ENCODE results near the gene TRAPPC8.

Gene TRAPPC8

DNA sequence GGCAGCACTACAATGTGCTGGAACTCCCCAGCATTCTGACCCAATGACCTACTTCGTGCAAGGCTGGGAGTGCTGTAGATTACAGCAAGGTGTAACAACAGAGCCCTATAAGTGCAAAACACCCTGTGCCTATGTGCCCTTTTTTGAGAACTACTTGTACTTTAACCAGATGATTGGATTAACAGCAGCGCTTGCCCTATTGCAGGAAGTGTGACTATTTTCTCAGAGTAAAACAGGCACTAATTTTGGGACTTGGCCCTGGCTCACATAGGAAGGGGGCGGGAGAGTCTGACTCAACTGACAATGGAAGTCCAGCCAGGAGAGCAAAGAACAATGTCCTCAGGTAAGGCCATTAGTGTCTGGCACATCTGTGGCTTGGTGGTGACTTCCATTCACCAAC is 40.1 kb upstream of the TRAPPC8 start:
- TF ChIP-seq CTCF (IDR thresholded peaks at IDR 0.05; ENCODE audit: borderline replicate concordance, extremely low read depth, low read length, poor library complexity, severe bottlenecking) (no peak), EZH2 (IDR thresholded peaks at IDR 0.05; ENCODE audit: borderline replicate concordance, low read depth, low read length, severe bottlenecking) (no peak)
- Histone ChIP-seq H2AFZ (ENCODE audit: low read depth, low read length) (no peak overlapping the region), H3K36me3 (ENCODE audit: insufficient read depth, low read length) (no peaks in the 10 kb centered on the region), H3K4me3 (ENCODE audit: low read depth in 1 of 2, low read length in 2 of 2) (no peak overlapping the region), H3K4me1 (ENCODE audit: insufficient read depth, low read length) (peaks cover 20% of the 10 kb centered on the region), H3K27ac (ENCODE audit: low read length) (no peak overlapping the region), H3K79me2 (ENCODE audit: insufficient read depth, low read length) (no peaks in the 10 kb centered on the region), H3K27me3 (ENCODE audit: insufficient read depth, low read length, poor library complexity) (no peaks in the 10 kb centered on the region), H3K9ac (ENCODE audit: low read depth, low read length) (no peak overlapping the region), H3K4me2 (ENCODE audit: insufficient read depth, low read length) (no peak overlapping the region), H4K20me1 (ENCODE audit: insufficient read depth, low read length) (no peaks in the 10 kb centered on the region), H3K9me3 (ENCODE audit: insufficient read depth, low read length, severe bottlenecking) (peaks cover 8% of the 10 kb centered on the region)
- ATAC-seq (ENCODE audit: insufficient read depth, low read depth) (no peak), DNase-seq (no peak)

DNA sequence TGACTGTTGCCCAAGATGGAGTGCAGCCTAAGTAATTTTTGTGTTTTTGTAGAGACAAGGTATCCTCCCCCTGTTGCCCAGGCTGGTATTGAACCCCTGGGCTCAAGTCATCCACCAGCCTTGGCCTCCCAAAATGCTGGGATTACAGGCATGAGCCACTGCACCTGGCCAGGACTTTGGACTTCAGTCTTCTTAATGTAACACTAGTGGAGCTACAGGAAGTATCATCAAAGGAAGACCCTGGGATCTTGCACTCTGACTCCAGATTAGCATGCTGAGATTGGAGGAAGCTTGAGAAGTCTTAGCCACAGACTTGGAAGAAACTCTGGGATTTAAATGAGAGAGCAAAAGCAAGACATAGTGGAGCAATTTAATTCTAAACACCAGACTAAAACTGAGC is 37.9 kb upstream of the TRAPPC8 start:
- TF ChIP-seq CTCF (IDR thresholded peaks at IDR 0.05; ENCODE audit: borderline replicate concordance, extremely low read depth, low read length, poor library complexity, severe bottlenecking) (no peak), EZH2 (IDR thresholded peaks at IDR 0.05; ENCODE audit: borderline replicate concordance, low read depth, low read length, severe bottlenecking) (no peak)
- Histone ChIP-seq H3K4me2 (ENCODE audit: insufficient read depth, low read length) (no peak overlapping the region), H2AFZ (ENCODE audit: low read depth, low read length) (no peak overlapping the region), H3K36me3 (ENCODE audit: insufficient read depth, low read length) (no peaks in the 10 kb centered on the region), H3K27ac (ENCODE audit: low read length) (no peak overlapping the region), H3K4me3 (ENCODE audit: low read depth in 1 of 2, low read length in 2 of 2) (no peak overlapping the region), H3K27me3 (ENCODE audit: insufficient read depth, low read length, poor library complexity) (no peaks in the 10 kb centered on the region), H3K4me1 (ENCODE audit: insufficient read depth, low read length) (peaks cover 20% of the 10 kb centered on the region), H3K79me2 (ENCODE audit: insufficient read depth, low read length) (no peaks in the 10 kb centered on the region), H3K9me3 (ENCODE audit: insufficient read depth, low read length, severe bottlenecking) (peaks cover 10% of the 10 kb centered on the region), H4K20me1 (ENCODE audit: insufficient read depth, low read length) (no peaks in the 10 kb centered on the region), H3K9ac (ENCODE audit: low read depth, low read length) (no peak overlapping the region)
- no peak for DNase-seq
- ATAC-seq (ENCODE audit: insufficient read depth, low read depth): no peak

- no peak overlapping the region for H3K27ac ChIP-seq (ENCODE audit: low read length)
- no peak overlapping the region for H3K4me2 ChIP-seq (ENCODE audit: insufficient read depth, low read length)
- no peak overlapping the region for H2AFZ ChIP-seq (ENCODE audit: low read depth, low read length)
- no peak overlapping the region for H3K4me3 ChIP-seq (ENCODE audit: low read depth in 1 of 2, low read length in 2 of 2)
- H3K9ac ChIP-seq (ENCODE audit: low read depth, low read length): no peak overlapping the region
- no peaks in the 10 kb centered on the region for H4K20me1 ChIP-seq (ENCODE audit: insufficient read depth, low read length)
- no peaks in the 10 kb centered on the region for H3K79me2 ChIP-seq (ENCODE audit: insufficient read depth, low read length)
- H3K36me3 ChIP-seq (ENCODE audit: insufficient read depth, low read length): no peaks in the 10 kb centered on the region
- no peak for ATAC-seq (ENCODE audit: insufficient read depth, low read depth)
- DNase-seq: no peak
- no peaks in the 10 kb centered on the region for H3K27me3 ChIP-seq (ENCODE audit: insufficient read depth, low read length, poor library complexity)
- H3K9me3 ChIP-seq (ENCODE audit: insufficient read depth, low read length, severe bottlenecking): peaks cover 16% of the 10 kb centered on the region
- peaks cover 17% of the 10 kb centered on the region for H3K4me1 ChIP-seq (ENCODE audit: insufficient read depth, low read length)
- no peak for TF ChIP-seq CTCF (IDR thresholded peaks at IDR 0.05; ENCODE audit: borderline replicate concordance, extremely low read depth, low read length, poor library complexity, severe bottlenecking)
- TF ChIP-seq EZH2 (IDR thresholded peaks at IDR 0.05; ENCODE audit: borderline replicate concordance, low read depth, low read length, severe bottlenecking): no peak
These were observed 36.8 kb upstream of the TRAPPC8 start for GRCh38 chr18:31979714-31980113.

GRCh38 chr18:31978616-31979015 is 35.7 kb upstream of the TRAPPC8 start:
- H3K9ac ChIP-seq (ENCODE audit: low read depth, low read length): no peak overlapping the region
- H3K4me3 ChIP-seq (ENCODE audit: low read depth in 1 of 2, low read length in 2 of 2): no peak overlapping the region
- H3K27me3 ChIP-seq (ENCODE audit: insufficient read depth, low read length, poor library complexity): no peaks in the 10 kb centered on the region
- peaks cover 6% of the 10 kb centered on the region for H3K4me1 ChIP-seq (ENCODE audit: insufficient read depth, low read length)
- H3K36me3 ChIP-seq (ENCODE audit: insufficient read depth, low read length): no peaks in the 10 kb centered on the region
- no peak for DNase-seq
- no peak for ATAC-seq (ENCODE audit: insufficient read depth, low read depth)
- H3K27ac ChIP-seq (ENCODE audit: low read length): no peak overlapping the region
- no peaks in the 10 kb centered on the region for H3K79me2 ChIP-seq (ENCODE audit: insufficient read depth, low read length)
- TF ChIP-seq CTCF (IDR thresholded peaks at IDR 0.05; ENCODE audit: borderline replicate concordance, extremely low read depth, low read length, poor library complexity, severe bottlenecking) (no peak), EZH2 (IDR thresholded peaks at IDR 0.05; ENCODE audit: borderline replicate concordance, low read depth, low read length, severe bottlenecking) (no peak)
- peaks cover 27% of the 10 kb centered on the region for H3K9me3 ChIP-seq (ENCODE audit: insufficient read depth, low read length, severe bottlenecking)
- no peaks in the 10 kb centered on the region for H4K20me1 ChIP-seq (ENCODE audit: insufficient read depth, low read length)
- H2AFZ ChIP-seq (ENCODE audit: low read depth, low read length): no peak overlapping the region
- no peak overlapping the region for H3K4me2 ChIP-seq (ENCODE audit: insufficient read depth, low read length)

Data from DND-41 (cell line).